HG03432 (cell line): ENCODE data around the gene VPS35.

ENCODE experiments used
- ATAC-seq: cut with Tn5 transposase; IDR thresholded peaks from one replicate; pipeline ENCODE4 v1.9.1; 2021; ENCODE audit warnings: mild to moderate bottlenecking, moderate library complexity; ENCODE audit not compliant: unreplicated experiment

The VPS35 gene

DNA sequence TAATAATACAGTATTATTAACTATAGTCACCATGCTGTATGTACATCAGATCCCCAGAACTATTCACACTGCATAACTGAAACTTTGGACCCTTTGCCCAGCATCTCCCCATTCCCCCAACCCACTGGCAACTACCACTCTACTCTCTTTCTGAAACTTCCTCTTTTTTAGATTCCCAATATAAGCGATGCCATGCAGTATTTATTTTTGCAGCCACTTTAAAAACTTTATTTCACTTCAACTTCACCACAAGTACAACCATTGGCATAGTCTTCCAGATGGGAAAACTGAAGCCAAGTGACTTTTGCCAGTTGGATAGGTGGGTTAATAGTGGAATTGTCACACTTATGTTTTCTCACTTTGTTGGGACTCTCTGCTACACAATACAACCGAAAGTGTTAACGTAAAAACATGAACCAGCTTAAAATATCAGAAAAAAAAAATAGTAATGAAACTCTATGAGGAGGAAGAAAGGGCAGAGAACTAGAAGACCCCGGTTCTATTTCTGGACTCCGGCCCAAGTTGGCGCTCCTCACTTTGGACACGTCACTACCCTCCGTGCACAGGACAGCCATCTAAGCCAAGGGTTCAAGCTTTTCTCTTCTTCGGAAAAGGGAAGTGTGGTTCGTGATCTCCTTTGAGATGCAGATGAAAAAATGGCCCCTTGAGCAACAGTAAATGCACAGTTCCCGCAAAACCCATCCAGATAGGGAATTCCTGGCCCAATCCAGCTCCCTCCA, 68.5 kb downstream of the VPS35 start:
- peak; percentile 16 for ATAC-seq

DNA sequence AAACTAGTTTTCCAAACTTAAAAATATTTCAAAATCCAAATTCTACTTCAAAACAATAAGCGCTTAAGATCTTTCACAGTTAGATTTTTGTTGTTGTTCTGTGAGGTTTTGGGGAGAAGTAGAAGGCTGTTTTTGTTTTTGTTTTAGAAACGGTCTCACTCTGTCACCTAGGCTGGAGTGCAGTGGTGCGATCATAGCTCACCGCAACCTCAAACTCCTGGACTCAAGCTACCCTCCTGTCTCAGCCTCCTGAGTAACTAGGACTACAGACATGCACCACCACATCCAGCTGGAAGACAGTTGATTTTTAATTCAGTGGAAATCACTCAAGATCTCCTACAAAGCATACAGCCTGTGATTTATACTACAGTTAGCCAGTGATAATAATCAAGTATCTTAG, 70.5 kb downstream of the VPS35 start:
- ATAC-seq: no peak

GRCh38 chr16:46614006-46614405, 75.0 kb downstream of the VPS35 start:
- no peak for ATAC-seq

- no peak for ATAC-seq
Observed at GRCh38 chr16:46613352-46613751, 75.6 kb downstream of the VPS35 start.

- peak; percentile 82 for ATAC-seq
Observed at GRCh38 chr16:46612121-46612520, 76.9 kb downstream of the VPS35 start.

GRCh38 chr16:46607529-46607928, 81.4 kb downstream of the VPS35 start:
- no peak for ATAC-seq

DNA sequence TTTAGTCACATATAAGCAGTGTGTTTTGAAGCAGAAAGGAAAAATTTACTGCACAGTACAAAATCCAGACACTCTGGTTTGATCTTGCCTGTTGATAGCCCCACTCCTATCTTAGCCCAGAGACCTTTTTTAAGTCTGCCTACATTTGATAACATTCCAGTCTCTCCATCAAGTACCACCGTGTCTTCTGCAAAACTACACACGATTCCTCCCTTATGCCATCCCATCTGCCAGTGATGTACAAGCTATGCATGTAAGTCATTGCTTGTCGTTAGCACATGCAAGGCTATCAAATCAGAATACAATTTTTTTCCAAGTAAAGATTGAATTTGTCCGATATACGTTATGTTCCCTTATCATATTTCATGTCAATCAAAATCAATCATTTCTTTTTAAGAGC, 82.7 kb downstream of the VPS35 start:
- no peak for ATAC-seq
